ENCODE measurements around the gene FYTTD1. TPM values are rescaled to one million over a fixed set of nuclear protein-coding genes. Genes with fewer than 3 reads are reported as not detected.

FYTTD1 gene
- total RNA-seq, 2 experiments from 2014 or later, result 47.6 to 57.8 TPM

GRCh38 chr3:197814372-197814771, 64.7 kb downstream of the FYTTD1 start:
- H3K79me2 ChIP-seq (ENCODE audit: insufficient read depth, low read depth, low read length), result peaks cover 27% of the 10 kb centered on the region; the same call in 1 of the 2 replicates
- intact Hi-C loops (cut with micrococcal nuclease; ENCODE audit: unreplicated experiment), result no loop called here
- no TSS peak for BruUV-seq (replicated peaks)

DNA sequence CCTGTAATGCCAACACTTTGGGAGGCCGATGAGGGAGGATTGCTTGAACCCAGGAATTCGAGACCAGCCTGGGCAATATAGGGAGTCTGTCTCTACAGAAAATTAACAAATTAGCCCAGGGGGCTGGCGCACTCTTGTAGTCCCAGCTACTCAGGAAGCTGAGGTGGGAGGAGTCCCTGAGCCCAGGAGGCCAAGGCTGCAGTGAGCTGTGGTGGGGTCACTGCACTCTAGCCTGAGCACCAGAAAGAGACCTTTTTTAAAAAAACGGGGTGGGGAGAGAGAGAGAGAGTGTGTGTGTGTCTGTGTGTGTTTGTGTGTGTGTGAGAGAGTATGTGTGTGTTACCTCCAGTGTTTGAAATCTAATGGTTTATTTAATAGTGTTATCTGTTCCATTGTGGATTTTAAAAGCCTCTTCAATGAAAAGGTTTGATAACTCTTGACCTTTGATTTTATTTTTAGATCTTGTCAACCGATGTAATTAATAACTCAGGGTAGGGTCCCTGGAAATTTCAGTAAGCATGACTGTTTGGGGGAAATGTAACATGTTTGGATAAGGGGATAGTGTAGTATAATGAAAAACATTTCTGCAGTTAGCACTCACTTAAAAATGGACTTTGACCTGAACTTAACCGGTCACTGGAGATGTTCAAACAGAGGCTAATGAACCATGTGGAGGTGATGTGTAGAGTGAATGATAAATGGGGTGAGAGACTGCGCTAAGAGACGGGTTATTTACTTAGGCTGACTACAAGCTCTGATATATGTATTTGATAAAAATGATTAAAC, 71.1 kb downstream of the FYTTD1 start:
- intact Hi-C loops (cut with micrococcal nuclease; ENCODE audit: unreplicated experiment), result no loop called here
- Histone ChIP-seq H4K20me1 (ENCODE audit: insufficient read depth, low read length) (no peaks in the 10 kb centered on the region), H3K4me2 (ENCODE audit: low read length) (no peak overlapping the region), H3K9me2 (ENCODE audit: insufficient read depth, low read length) (no peaks in the 10 kb centered on the region), H3K4me3 (ENCODE audit: low read depth, low read length, poor library complexity, severe bottlenecking) (no peak overlapping the region), H3K79me2 (ENCODE audit: insufficient read depth, low read depth, low read length) (peaks cover 7% of the 10 kb centered on the region; the same call in 1 of the 2 replicates), H3K36me3 (ENCODE audit: insufficient read depth, low read length) (peaks cover 28% of the 10 kb centered on the region), H3K4me1 (ENCODE audit: insufficient read depth, low read length, poor library complexity, severe bottlenecking) (no peaks in the 10 kb centered on the region), H3K27ac (ENCODE audit: low read depth, low read length, poor library complexity, severe bottlenecking) (no peak overlapping the region), H2AFZ (ENCODE audit: low read length) (no peak overlapping the region), H3K9me3 (ENCODE audit: low read length) (no peaks in the 10 kb centered on the region)
- ChIA-PET POLR2A (interaction anchor here (0.6 to 1.0 kb wide), 5 partner anchors 7 to 234 kb away, joined by 3 to 5 read pairs (median 3); no protein-coding TSS in a partner anchor), CTCF (ENCODE audit: unreplicated experiment) (no interaction called here)
- BruUV-seq (replicated peaks), result TSS peak; percentile 50
- TF ChIP-seq EZH2phosphoT487 (IDR thresholded peaks at IDR 0.05; ENCODE audit: borderline replicate concordance, low read depth, low read length) (no peak), CTCF (conservative IDR thresholded peaks at IDR 0.05; ENCODE audit: low read length) (no peak)
- no peak for DNase-seq (ENCODE audit: low spot score)

More at GRCh38 chr3:197814372-197814771, 64.7 kb downstream of the FYTTD1 start:
- no peak for TF ChIP-seq CTCF (conservative IDR thresholded peaks at IDR 0.05; ENCODE audit: low read length)
- TF ChIP-seq EZH2phosphoT487 (IDR thresholded peaks at IDR 0.05; ENCODE audit: borderline replicate concordance, low read depth, low read length), result no peak
- no peaks in the 10 kb centered on the region for H4K20me1 ChIP-seq (ENCODE audit: insufficient read depth, low read length)
- ChIA-PET POLR2A (interaction anchor here (1.2 kb wide), 1 partner anchor 14 kb away, joined by 6 read pairs; no protein-coding TSS in a partner anchor), CTCF (ENCODE audit: unreplicated experiment) (no interaction called here)
- H3K27ac ChIP-seq (ENCODE audit: low read depth, low read length, poor library complexity, severe bottlenecking), result no peak overlapping the region
- H3K9me2 ChIP-seq (ENCODE audit: insufficient read depth, low read length), result no peaks in the 10 kb centered on the region
- no peaks in the 10 kb centered on the region for H3K4me1 ChIP-seq (ENCODE audit: insufficient read depth, low read length, poor library complexity, severe bottlenecking)
- no peak overlapping the region for H3K4me3 ChIP-seq (ENCODE audit: low read depth, low read length, poor library complexity, severe bottlenecking)
- no peak overlapping the region for H2AFZ ChIP-seq (ENCODE audit: low read length)
- no peaks in the 10 kb centered on the region for H3K36me3 ChIP-seq (ENCODE audit: insufficient read depth, low read length)
- no peak for DNase-seq (ENCODE audit: low spot score)
- H3K4me2 ChIP-seq (ENCODE audit: low read length), result no peak overlapping the region
- H3K9me3 ChIP-seq (ENCODE audit: low read length), result no peaks in the 10 kb centered on the region
